ENCODE measurements around the gene OLAH.

DNA sequence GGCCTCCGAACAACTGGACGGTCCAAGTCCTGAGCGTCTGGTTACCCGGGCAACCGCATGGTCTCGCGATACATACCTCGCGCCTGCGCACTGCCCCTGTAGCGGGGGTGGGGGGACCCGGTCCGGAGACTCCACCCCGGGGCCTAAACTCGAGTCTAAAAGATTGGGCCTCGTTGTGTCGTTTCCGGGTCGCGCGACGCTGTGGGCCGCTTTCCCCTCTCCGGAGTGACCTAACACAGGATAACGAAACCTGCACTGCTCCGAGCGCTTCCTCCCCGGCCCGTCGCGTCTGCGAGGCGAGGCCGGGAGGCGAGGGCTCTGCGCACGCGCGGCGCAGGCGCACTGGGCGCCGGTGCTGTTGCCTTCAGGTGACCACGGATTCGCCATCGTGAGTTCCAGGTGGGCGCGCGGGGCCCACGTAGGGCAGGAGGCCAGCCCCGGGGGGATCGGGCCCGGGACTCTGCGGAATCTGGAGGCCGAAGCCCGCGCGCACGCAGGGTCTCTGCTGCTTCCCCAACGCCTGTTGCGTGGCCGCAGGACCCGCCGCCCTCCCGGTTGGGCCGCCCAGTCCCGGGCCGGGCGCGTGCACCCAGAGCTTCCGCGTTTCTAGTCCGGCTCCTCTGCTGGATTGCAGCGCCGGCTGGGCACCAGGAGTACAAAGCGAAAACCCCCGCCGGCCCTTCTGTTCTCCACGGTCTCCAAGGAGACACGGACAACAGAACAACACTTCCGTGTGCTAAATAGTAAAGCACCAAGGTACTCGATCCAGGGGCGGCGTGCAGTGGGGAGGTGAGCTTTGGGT lies 53.5 kb downstream of the OLAH start, which contains the start of gene RPP38:
- TF ChIP-seq, protein P1, sequence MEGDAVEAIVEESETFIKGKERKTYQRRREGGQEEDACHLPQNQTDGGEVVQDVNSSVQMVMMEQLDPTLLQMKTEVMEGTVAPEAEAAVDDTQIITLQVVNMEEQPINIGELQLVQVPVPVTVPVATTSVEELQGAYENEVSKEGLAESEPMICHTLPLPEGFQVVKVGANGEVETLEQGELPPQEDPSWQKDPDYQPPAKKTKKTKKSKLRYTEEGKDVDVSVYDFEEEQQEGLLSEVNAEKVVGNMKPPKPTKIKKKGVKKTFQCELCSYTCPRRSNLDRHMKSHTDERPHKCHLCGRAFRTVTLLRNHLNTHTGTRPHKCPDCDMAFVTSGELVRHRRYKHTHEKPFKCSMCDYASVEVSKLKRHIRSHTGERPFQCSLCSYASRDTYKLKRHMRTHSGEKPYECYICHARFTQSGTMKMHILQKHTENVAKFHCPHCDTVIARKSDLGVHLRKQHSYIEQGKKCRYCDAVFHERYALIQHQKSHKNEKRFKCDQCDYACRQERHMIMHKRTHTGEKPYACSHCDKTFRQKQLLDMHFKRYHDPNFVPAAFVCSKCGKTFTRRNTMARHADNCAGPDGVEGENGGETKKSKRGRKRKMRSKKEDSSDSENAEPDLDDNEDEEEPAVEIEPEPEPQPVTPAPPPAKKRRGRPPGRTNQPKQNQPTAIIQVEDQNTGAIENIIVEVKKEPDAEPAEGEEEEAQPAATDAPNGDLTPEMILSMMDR (IDR thresholded peaks at IDR 0.05), result no peak
- peak in 1 of 2 donors; percentile 65 for TF ChIP-seq POLR2A (IDR thresholded peaks at IDR 0.05)

Measured in suprapubic skin (tissue), 3 donors.